GM12865 (cell line): Measurements from ENCODE around the gene MSH3.

Experiments
- DNase-seq: peaks from one replicate; pipeline ENCODE4 v3.0.0; 2010; ENCODE audit warnings: low read depth
- H3K4me3 ChIP-seq: 2 replicates; pipeline ENCODE4 v1.5.1; 2011; ENCODE audit warnings: mild to moderate bottlenecking, low read depth, low read length, control low read depth
- CTCF ChIP-seq: IDR thresholded peaks from 2 replicates; pipeline ENCODE4 v1.5.1; 2011; ENCODE audit warnings: low read length, control low read depth, low read depth, inconsistent platforms; ENCODE audit not compliant: insufficient read depth; ENCODE audit errors: missing control alignments

Gene MSH3

GRCh38 chr5:80853413-80853812, 199.0 kb downstream of the MSH3 start:
- no peak overlapping the region for H3K4me3 ChIP-seq
- no peak for DNase-seq
- no peak for TF ChIP-seq CTCF

DNA sequence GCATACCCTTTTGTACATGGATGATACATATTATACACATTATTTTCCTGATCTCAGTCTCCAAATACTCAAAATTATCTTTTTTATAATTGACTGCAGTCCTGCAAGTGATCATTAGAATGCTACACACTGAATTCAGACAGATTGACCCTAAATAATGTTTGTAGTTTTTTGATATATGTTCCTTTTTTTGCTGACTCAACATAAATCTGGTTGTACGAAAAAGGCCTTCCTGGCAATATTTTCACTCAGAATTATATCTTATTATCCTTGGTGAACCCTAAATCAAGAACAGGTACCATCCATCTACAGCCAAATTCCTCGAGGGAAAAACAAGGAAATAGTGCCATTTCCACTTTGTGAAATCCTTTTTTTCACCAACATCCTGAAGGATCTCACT, 200.1 kb downstream of the MSH3 start:
- TF ChIP-seq CTCF, result no peak
- DNase-seq, result no peak

GRCh38 chr5:80860924-80861613, 206.6 kb downstream of the MSH3 start:
- no peak overlapping the region for H3K4me3 ChIP-seq
- no peak for TF ChIP-seq CTCF
- no peak for DNase-seq

More for the DNA sequence above, 200.1 kb downstream of the MSH3 start:
- H3K4me3 ChIP-seq, result no peak overlapping the region

DNA sequence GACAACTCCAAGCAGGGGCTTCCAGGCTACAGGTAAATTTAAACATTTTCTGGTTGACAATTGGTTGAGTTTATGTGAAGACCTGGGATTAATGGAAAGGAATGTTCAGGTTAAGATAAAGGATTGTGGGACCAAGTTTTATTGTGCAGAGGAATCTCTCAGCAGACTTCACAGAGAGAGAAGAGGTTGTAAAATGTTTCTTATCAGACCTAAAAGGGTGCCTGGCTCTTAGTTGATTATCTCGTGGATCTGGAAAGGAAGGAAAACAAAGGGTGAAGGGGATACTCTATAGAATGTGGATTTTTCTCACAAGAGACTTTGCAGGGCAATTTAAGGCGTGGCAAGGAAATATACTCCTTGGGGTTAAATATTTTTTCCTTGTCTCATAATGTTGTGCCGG, 209.3 kb downstream of the MSH3 start:
- H3K4me3 ChIP-seq, result no peak overlapping the region
- DNase-seq, result no peak
- no peak for TF ChIP-seq CTCF

DNA sequence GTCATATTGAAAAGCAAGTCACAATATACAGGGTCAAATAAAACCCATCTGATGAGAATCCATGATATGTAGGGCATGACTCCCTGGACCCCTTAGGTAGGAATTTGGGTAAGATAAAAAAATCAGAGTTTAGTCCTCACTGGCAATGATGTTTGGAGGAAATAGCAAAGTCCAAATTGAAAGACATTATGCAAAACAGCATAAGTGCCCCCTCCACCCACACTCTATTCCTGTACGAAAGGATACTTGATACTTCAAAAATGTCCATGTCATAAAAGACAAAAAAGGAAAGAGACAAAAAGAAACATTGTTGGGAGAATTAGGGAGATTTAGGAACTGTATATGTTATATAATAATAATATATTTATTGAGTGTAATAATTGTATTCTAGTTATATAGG, 209.7 kb downstream of the MSH3 start:
- TF ChIP-seq CTCF, result no peak
- no peak for DNase-seq
- H3K4me3 ChIP-seq, result no peak overlapping the region

GRCh38 chr5:80864706-80865435, 210.4 kb downstream of the MSH3 start:
- H3K4me3 ChIP-seq, result no peak overlapping the region
- TF ChIP-seq CTCF, result no peak
- peak; percentile 17 for DNase-seq

- no peak overlapping the region for H3K4me3 ChIP-seq
- TF ChIP-seq CTCF, result no peak
- DNase-seq, result no peak
Observed at GRCh38 chr5:80865551-80865950, 211.1 kb downstream of the MSH3 start.
